GM19468 (cell line): Measurements from ENCODE around the gene C1QL3.

Source experiments
- ATAC-seq: cut with Tn5 transposase; IDR thresholded peaks from one replicate; pipeline ENCODE4 v1.9.1; 2021; ENCODE audit warnings: mild to moderate bottlenecking, moderate library complexity, moderate number of reproducible peaks; ENCODE audit not compliant: unreplicated experiment; ENCODE audit errors: extremely low read depth

Gene C1QL3

GRCh38 chr10:16497911-16498310 is 23.8 kb downstream of the C1QL3 start:
- ATAC-seq: no peak

DNA sequence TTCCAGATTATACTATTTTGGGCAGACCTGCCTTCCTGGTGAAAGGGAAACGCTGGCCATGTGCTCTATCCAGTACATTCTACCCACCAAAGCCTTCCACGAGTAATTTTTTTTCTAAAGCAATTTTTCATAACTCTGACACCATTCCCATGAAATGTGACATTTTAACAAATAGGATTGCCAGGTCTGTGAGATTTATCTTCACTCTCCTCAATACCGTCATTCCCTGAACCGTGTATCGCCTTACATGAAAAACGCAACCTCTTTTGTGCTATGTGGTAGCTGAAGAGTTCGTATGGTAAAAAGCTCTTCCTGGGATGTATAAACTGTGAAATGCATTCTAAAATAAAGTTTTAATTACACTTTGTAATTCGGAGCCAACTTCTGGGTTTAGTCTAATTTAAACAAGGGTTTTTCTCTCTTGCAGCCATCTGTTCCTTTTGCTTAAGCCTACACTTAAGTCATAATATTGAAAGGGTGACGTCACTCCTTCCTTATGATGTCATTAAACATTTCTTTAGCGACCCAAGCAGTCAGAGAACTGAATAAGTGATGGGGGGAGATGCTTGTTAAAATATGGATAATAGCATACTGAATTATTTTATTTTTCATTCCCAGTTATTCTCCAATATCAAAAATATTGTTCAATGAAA is 27.7 kb downstream of the C1QL3 start:
- no peak for ATAC-seq

GRCh38 chr10:16491933-16492332 is 29.7 kb downstream of the C1QL3 start:
- no peak for ATAC-seq

GRCh38 chr10:16490511-16490910 is 31.2 kb downstream of the C1QL3 start:
- no peak for ATAC-seq

DNA sequence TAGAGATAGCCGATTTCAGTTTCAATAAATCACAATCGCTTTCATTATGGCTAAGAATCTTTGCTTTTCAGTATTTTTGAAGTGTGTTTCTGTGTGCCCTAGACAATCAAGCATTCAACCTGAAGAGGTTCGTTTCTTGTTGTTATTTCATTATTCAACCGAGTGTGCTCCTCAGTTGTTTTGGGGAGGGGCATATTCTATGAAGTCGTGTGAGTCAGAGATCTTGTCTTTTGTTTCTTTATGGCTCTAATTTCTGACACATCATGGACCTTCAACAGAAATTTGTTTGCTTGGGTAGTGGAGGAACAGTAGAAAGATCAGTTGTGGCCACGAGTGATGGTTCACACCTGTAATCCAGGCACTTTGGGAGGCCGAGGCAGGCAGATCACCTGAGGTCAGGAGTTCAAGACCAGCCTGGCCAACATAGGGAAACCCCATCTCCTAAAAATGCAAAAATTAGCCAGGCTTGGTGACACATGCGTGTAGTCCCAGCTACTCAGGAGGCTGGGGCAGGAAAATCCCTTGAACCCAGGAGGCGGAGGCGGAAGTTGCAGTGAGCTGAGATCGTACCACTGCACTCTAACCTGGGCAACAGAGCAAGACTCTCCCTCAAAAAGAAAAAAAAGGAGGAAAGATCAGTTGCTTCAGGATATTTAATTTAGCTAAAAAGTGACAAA is 38.3 kb downstream of the C1QL3 start:
- no peak for ATAC-seq

- ATAC-seq: no peak
Measured at GRCh38 chr10:16481052-16481728, 40.5 kb downstream of the C1QL3 start.

DNA sequence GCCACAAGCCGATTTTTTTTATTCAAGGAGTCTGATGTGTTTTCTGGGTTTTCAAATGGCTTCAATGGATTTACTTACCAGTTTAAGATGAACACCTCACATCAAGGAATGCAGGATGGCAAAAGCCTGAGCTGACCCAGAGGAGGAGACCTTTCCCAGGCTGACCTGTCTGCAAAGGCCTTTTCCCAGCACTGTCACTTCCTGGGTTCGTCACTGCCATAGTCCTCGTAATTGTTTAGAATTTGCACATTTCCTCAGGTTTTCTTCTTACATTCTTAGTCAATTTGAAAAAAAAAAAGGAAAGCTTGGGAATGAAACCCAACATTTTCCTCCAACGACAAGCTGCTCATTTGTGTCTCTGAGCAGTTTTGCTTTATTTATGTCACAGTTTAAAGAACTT is 42.9 kb downstream of the C1QL3 start:
- no peak for ATAC-seq

- ATAC-seq: no peak
Measured at GRCh38 chr10:16477757-16478156, 43.9 kb downstream of the C1QL3 start.

DNA sequence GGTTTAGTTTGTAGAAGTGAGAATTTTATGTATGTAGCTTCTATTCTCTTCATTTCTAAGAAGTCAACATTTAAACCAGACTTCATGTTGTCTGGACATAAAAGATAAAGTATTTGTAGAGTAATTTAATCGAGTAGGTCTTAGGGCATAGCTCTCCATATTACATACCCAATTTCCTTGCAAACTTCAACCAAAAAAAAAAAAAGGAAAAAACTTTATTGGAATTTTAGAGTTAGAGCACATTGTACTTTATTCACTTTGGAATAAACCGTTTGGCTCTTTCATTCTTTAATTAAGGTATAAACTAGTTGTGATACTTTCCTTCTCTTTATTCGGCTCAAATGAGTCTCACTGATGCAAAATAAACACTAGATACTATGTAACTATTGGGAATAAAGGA is 48.9 kb downstream of the C1QL3 start:
- no peak for ATAC-seq

GRCh38 chr10:16470747-16471146 is 50.9 kb downstream of the C1QL3 start:
- ATAC-seq: no peak

DNA sequence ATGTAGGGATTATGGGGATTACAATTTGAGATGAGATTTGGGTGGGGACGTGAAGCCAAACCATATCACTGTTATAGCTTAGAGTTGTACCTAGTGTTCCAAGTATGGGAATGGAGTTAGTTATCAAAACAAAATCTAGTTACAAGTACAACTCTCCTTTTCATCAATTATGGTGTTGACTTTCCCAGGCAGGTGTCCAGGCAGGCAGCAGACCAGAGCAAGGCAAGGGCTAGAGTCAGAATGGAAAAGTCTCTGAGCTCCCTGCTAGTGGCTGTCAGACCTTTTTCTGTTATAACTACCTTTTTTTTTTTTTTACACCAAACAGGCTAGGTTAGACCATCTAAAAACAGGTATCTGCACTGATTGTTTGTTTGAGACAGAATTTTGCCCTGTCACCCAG is 55.7 kb downstream of the C1QL3 start:
- ATAC-seq: no peak
